Activated naive CD8-positive, alpha-beta T cell treated with anti-CD3 and anti-CD28 coated beads for 36 hours (primary cell): ENCODE measurements around the gene PACSIN3. TPM values are rescaled to one million over a fixed set of nuclear protein-coding genes. Genes with fewer than 3 reads are reported as not detected.

Experiments
- DNase-seq: peaks from one replicate; pipeline ENCODE4 v3.0.0; 2021
- H3K27ac Mint-ChIP-seq: one replicate; pipeline ENCODE4 v1.8.0; 2022; ENCODE audit warnings: mild to moderate bottlenecking, moderate library complexity, mixed read lengths
- H3K27me3 Mint-ChIP-seq: one replicate; pipeline ENCODE4 v1.8.0; 2022; ENCODE audit warnings: mild to moderate bottlenecking, mixed read lengths
- H3K36me3 Mint-ChIP-seq: one replicate; pipeline ENCODE4 v1.8.0; 2021; ENCODE audit warnings: mild to moderate bottlenecking, mixed read lengths
- H3K4me1 Mint-ChIP-seq: one replicate; pipeline ENCODE4 v1.8.0; 2021; ENCODE audit warnings: mixed read lengths
- H3K4me3 Mint-ChIP-seq: one replicate; pipeline ENCODE4 v1.8.0; 2022; ENCODE audit warnings: mild to moderate bottlenecking, moderate library complexity, mixed read lengths
- H3K9me3 Mint-ChIP-seq: one replicate; pipeline ENCODE4 v1.8.0; 2022; ENCODE audit warnings: mixed read lengths
- total RNA-seq, 2 experiments: library from RNA; stranded (reverse); gene quantifications; one replicate each; pipeline ENCODE4 v1.2.3, GENCODE V29; 2021

Gene PACSIN3
- total RNA-seq, 2 experiments from 2014 or later: 6.8 to 7.0 TPM

DNA sequence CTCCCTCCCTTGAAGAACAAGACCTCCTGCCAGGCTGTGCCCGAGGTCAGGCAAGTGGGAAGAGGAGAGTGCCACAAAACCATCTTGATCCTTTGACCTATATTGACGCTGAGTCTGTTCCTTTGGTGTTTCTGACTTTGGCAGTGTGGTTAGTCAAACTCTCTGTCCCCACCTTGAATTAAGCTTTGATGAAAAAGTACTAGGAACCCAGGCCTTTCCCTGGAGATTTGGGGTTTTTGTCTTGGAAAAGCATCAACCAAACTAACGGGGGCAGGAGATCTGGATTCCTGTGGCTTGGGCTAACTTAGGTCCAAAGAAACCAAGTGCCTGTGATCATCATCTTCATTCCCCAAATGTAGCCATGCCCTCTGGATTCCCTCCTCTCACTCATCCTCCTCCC is 49.9 kb downstream of the PACSIN3 start:
- H3K27ac Mint-ChIP-seq: no peak overlapping the region
- no peaks in the 10 kb centered on the region for H3K4me1 Mint-ChIP-seq
- DNase-seq: no peak
- peaks cover 1% of the 10 kb centered on the region for H3K36me3 Mint-ChIP-seq
- H3K9me3 Mint-ChIP-seq: no peaks in the 10 kb centered on the region
- H3K4me3 Mint-ChIP-seq: no peak overlapping the region
- no peaks in the 10 kb centered on the region for H3K27me3 Mint-ChIP-seq

DNA sequence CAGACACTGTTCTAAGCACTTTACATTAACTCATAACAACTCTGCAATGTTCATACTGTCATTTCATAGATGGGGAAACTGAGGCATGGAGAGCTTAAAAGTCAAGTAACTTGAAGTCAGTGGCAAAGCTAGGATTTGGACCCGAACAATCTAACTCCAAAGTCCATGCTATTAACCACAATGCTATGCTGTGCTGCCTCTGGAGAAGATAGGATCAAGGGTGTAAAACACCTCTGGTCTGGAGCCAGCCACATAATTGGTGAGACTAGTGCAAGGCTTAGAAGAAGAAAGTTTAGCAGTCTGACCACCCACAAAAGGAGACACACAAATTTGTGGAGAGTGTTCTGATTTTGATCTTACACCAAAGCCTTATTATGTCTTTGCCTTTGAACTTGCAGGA is 53.3 kb downstream of the PACSIN3 start:
- DNase-seq: no peak
- no peaks in the 10 kb centered on the region for H3K9me3 Mint-ChIP-seq
- H3K4me3 Mint-ChIP-seq: no peak overlapping the region
- no peaks in the 10 kb centered on the region for H3K4me1 Mint-ChIP-seq
- no peaks in the 10 kb centered on the region for H3K27me3 Mint-ChIP-seq
- H3K27ac Mint-ChIP-seq: no peak overlapping the region
- H3K36me3 Mint-ChIP-seq: peaks cover under 1% of the 10 kb centered on the region

DNA sequence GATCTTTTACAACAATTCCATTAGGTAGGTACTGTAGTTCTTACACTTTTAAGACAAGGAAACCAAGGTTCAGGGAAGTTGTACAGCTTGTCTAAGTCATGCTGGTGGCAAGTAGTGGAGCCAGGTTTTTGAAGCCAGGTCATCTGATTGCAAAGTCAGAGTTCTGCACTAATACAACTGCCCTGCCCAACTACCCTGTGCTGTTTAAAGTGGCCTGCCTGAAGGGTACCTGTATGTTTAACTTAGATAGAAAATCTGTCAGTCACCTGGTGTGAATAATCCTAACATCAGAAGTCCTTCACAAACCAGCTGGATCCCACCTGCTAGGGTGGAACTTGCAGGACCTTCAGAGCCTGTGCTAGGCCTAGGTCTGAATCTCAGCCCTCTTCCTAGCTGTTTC is 53.7 kb downstream of the PACSIN3 start:
- no peak for DNase-seq
- H3K36me3 Mint-ChIP-seq: no peaks in the 10 kb centered on the region
- no peaks in the 10 kb centered on the region for H3K9me3 Mint-ChIP-seq
- H3K4me3 Mint-ChIP-seq: no peak overlapping the region
- no peaks in the 10 kb centered on the region for H3K4me1 Mint-ChIP-seq
- no peak overlapping the region for H3K27ac Mint-ChIP-seq
- H3K27me3 Mint-ChIP-seq: no peaks in the 10 kb centered on the region

DNA sequence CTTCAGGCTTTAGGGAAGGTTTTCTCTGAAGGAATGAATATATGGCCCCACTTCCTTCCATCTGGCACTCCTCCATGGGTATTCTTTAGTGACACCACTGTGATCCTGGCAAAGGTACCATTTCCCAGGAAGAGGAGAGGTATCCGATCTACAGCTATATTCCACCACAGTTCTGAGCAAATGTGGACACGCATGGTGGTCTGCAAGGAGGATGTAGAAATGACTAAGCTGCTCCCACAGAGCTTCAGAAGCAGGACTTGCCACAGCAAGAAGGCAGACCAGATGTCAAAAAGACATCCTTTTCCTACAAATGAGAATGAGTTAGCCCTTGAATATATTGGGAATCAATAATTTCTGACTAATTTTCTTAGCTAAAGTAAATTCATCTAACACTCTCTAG is 55.1 kb downstream of the PACSIN3 start:
- Mint-ChIP-seq H3K4me1 (no peaks in the 10 kb centered on the region), H3K27ac (no peak overlapping the region), H3K36me3 (no peaks in the 10 kb centered on the region), H3K9me3 (no peaks in the 10 kb centered on the region), H3K27me3 (no peaks in the 10 kb centered on the region), H3K4me3 (no peak overlapping the region)
- no peak for DNase-seq

DNA sequence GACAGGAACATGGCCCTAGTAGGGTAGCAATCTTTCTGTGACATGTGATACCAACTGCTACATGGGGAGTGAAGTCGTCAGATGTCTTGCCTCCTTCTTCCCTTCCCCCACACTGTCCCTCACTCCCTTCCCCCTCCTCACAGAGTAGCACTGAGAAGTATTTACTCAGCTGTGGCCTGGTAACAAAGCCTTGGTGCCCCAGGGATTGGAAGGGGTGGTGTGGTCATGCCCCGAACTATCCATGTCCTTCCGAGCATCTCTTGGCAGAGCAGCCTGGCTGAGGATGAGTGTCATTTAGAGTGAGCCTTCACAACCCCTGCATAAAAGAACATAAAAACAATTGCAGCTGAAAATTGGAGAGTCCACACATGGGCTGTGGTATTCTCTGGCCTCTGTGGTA is 55.7 kb downstream of the PACSIN3 start:
- H3K4me3 Mint-ChIP-seq: no peak overlapping the region
- no peaks in the 10 kb centered on the region for H3K36me3 Mint-ChIP-seq
- no peak overlapping the region for H3K27ac Mint-ChIP-seq
- no peaks in the 10 kb centered on the region for H3K4me1 Mint-ChIP-seq
- no peaks in the 10 kb centered on the region for H3K9me3 Mint-ChIP-seq
- DNase-seq: no peak
- H3K27me3 Mint-ChIP-seq: no peaks in the 10 kb centered on the region

Other genes starting within 250 kb of the PACSIN3 start
- gene CSTPP1, start 249.7 kb downstream of the PACSIN3 start, total RNA-seq: 10 to 100 TPM; 13.0 to 15.0 TPM
- gene ARFGAP2, start 9.6 kb downstream of the PACSIN3 start, total RNA-seq: 10 to 100 TPM; 87.6 to 92.6 TPM
- gene DDB2, start 28.5 kb upstream of the PACSIN3 start, total RNA-seq: 100 to 1,000 TPM; 111 to 112 TPM
- 10 to 100 TPM; 13.4 to 13.9 TPM for gene ACP2, start 62.4 kb upstream of the PACSIN3 start, total RNA-seq
- gene NR1H3, start 71.6 kb upstream of the PACSIN3 start, total RNA-seq: 1 to 10 TPM; 8.1 to 8.2 TPM
- gene MADD, start 83.7 kb upstream of the PACSIN3 start, total RNA-seq: 10 to 100 TPM; 50.9 to 51.2 TPM
- not detected for gene MYBPC3, start 166.3 kb upstream of the PACSIN3 start, total RNA-seq
- under 1 TPM; 0.25 to 0.36 TPM for gene SPI1, start 192.1 kb upstream of the PACSIN3 start, total RNA-seq
- gene SLC39A13, start 222.2 kb upstream of the PACSIN3 start, total RNA-seq: 10 to 100 TPM; 10.9 to 11.4 TPM
- 100 to 1,000 TPM; 168 to 176 TPM for gene PSMC3, start 240.0 kb upstream of the PACSIN3 start, total RNA-seq